H9 (cell line): ENCODE data around the gene MSH4. TPM values are rescaled to one million over a fixed set of nuclear protein-coding genes. Genes with fewer than 3 reads are reported as not detected.

Experiments
- DNase-seq: peaks from one replicate; pipeline ENCODE4 v3.0.0-alpha.2; 2017
- H2AFZ ChIP-seq: one replicate; pipeline ENCODE4 v1.6.1; 2013; ENCODE audit warnings: mild to moderate bottlenecking, low read length, control low read depth, moderate library complexity
- H2AK5ac ChIP-seq: 2 replicates; pipeline ENCODE4 v1.6.1; 2013; ENCODE audit warnings: low read length, control low read depth, mixed read lengths; ENCODE audit not compliant: insufficient read length
- H2BK120ac ChIP-seq: one replicate; pipeline ENCODE4 v1.6.1; 2013; ENCODE audit warnings: low read depth, mild to moderate bottlenecking, low read length, control low read depth, inconsistent platforms; ENCODE audit not compliant: poor library complexity, severe bottlenecking
- H2BK12ac ChIP-seq: 2 replicates; pipeline ENCODE4 v1.6.1; 2013; ENCODE audit warnings: low read length, control low read depth, mixed read lengths, low read depth; ENCODE audit not compliant: insufficient read length
- H2BK15ac ChIP-seq: 2 replicates; pipeline ENCODE4 v1.6.1; 2013; ENCODE audit warnings: low read depth, low read length, control low read depth
- H2BK20ac ChIP-seq: one replicate; pipeline ENCODE4 v1.6.1; 2013; ENCODE audit warnings: low read depth, mild to moderate bottlenecking, low read length, control low read depth, inconsistent platforms; ENCODE audit not compliant: poor library complexity, severe bottlenecking
- H2BK5ac ChIP-seq: 2 replicates; pipeline ENCODE4 v1.6.1; 2013; ENCODE audit warnings: low read length, control low read depth, mixed read lengths; ENCODE audit not compliant: insufficient read length
- H3K14ac ChIP-seq: 2 replicates; pipeline ENCODE4 v1.6.1; 2013; ENCODE audit warnings: low read length, control low read depth; ENCODE audit not compliant: insufficient read depth
- H3K18ac ChIP-seq: 2 replicates; pipeline ENCODE4 v1.6.1; 2013; ENCODE audit warnings: low read depth, mild to moderate bottlenecking, mixed read lengths, low read length, control low read depth; ENCODE audit not compliant: insufficient read length
- H3K23ac ChIP-seq: 2 replicates; pipeline ENCODE4 v1.6.1; 2013; ENCODE audit warnings: low read length, control low read depth, mixed read lengths, low read depth; ENCODE audit not compliant: insufficient read length
- H3K23me2 ChIP-seq: 2 replicates; pipeline ENCODE4 v1.6.1; 2013; ENCODE audit warnings: low read depth, mild to moderate bottlenecking, mixed read lengths, low read length, control low read depth; ENCODE audit not compliant: insufficient read length, poor library complexity, severe bottlenecking
- H3K27ac ChIP-seq: 2 replicates; pipeline ENCODE4 v1.5.1; 2013; ENCODE audit warnings: low read length, control low read depth, mixed read lengths, low read depth; ENCODE audit not compliant: insufficient read length
- H3K27me3 ChIP-seq: 2 replicates; pipeline ENCODE4 v1.6.1; 2013; ENCODE audit warnings: low read length, control low read depth, inconsistent platforms; ENCODE audit not compliant: insufficient read depth
- H3K4ac ChIP-seq: 2 replicates; pipeline ENCODE4 v1.6.1; 2013; ENCODE audit warnings: low read depth, mild to moderate bottlenecking, control low read depth, inconsistent platforms, low read length, moderate library complexity
- H3K4me1 ChIP-seq: 2 replicates; pipeline ENCODE4 v1.6.1; 2013; ENCODE audit warnings: low read length, control low read depth, inconsistent platforms; ENCODE audit not compliant: insufficient read depth
- H3K4me2 ChIP-seq: 2 replicates; pipeline ENCODE4 v1.6.1; 2013; ENCODE audit warnings: low read length, control low read depth, mixed read lengths; ENCODE audit not compliant: insufficient read length, insufficient read depth
- H3K56ac ChIP-seq: 2 replicates; pipeline ENCODE4 v1.6.1; 2013; ENCODE audit warnings: low read depth, mild to moderate bottlenecking, mixed read lengths, low read length, control low read depth; ENCODE audit not compliant: insufficient read length
- H3K79me1 ChIP-seq: 2 replicates; pipeline ENCODE4 v1.6.1; 2013; ENCODE audit warnings: low read depth, mild to moderate bottlenecking, moderate library complexity, low read length, control low read depth, inconsistent platforms; ENCODE audit not compliant: insufficient read depth, poor library complexity, severe bottlenecking
- H3K79me2 ChIP-seq: 2 replicates; pipeline ENCODE4 v1.6.1; 2013; ENCODE audit warnings: low read length, control low read depth, inconsistent platforms; ENCODE audit not compliant: insufficient read depth
- H3K9ac ChIP-seq: 2 replicates; pipeline ENCODE4 v1.6.1; 2013; ENCODE audit warnings: low read length, control low read depth, mixed read lengths; ENCODE audit not compliant: insufficient read length; ENCODE audit errors: extremely low read depth
- H3K9me3 ChIP-seq: one replicate; pipeline ENCODE4 v1.6.1; 2013; ENCODE audit warnings: low read depth, low read length, inconsistent platforms; ENCODE audit not compliant: control insufficient read depth
- H3T11ph ChIP-seq: one replicate; pipeline ENCODE4 v1.6.1; 2013; ENCODE audit warnings: mild to moderate bottlenecking, low read length, control low read depth, inconsistent platforms
- H4K20me1 ChIP-seq: one replicate; pipeline ENCODE4 v1.6.1; 2013; ENCODE audit not compliant: control insufficient read depth, insufficient read length, insufficient read depth
- H4K5ac ChIP-seq: 2 replicates; pipeline ENCODE4 v1.6.1; 2013; ENCODE audit warnings: low read depth, mild to moderate bottlenecking, mixed read lengths, low read length, control low read depth; ENCODE audit not compliant: insufficient read length
- H4K8ac ChIP-seq: replicated peaks from 2 replicates; pipeline ENCODE4 v1.6.1; 2013; ENCODE audit warnings: low read length, control low read depth, mixed read lengths, low read depth; ENCODE audit not compliant: insufficient read length
- H4K91ac ChIP-seq: 2 replicates; pipeline ENCODE4 v1.6.1; 2013; ENCODE audit warnings: low read depth, mild to moderate bottlenecking, moderate library complexity, mixed read lengths, low read length, control low read depth; ENCODE audit not compliant: insufficient read length
- H3K27ac Mint-ChIP-seq, 3 experiments: 2 replicates in 2 of 3; 3 replicates in 1 of 3; pipeline ENCODE4 v1.8.0; 2020 to 2021; ENCODE audit warnings: mixed read lengths in 3 of 3, mild to moderate bottlenecking in 1 of 3, moderate library complexity in 1 of 3
- H3K27me3 Mint-ChIP-seq: 2 replicates; pipeline ENCODE4 v1.8.0; 2021; ENCODE audit warnings: low read depth, mild to moderate bottlenecking, moderate library complexity, mixed read lengths
- H3K36me3 Mint-ChIP-seq, 3 experiments: 2 replicates in 2 of 3; 3 replicates in 1 of 3; pipeline ENCODE4 v1.8.0; 2020 to 2021; ENCODE audit warnings: low read depth in 3 of 3, mixed read lengths in 3 of 3; ENCODE audit not compliant: insufficient read depth in 1 of 3
- H3K4me1 Mint-ChIP-seq, 2 experiments: 2 replicates each; pipeline ENCODE4 v1.8.0; 2020; ENCODE audit warnings: mixed read lengths in 2 of 2
- H3K4me3 Mint-ChIP-seq, 2 experiments: 2 replicates in 1 of 2; 3 replicates in 1 of 2; pipeline ENCODE4 v1.8.0; 2020 to 2021; ENCODE audit warnings: mild to moderate bottlenecking in 2 of 2, mixed read lengths in 2 of 2, moderate library complexity in 1 of 2
- H3K9me3 Mint-ChIP-seq, 2 experiments: 2 replicates in 1 of 2; 3 replicates in 1 of 2; pipeline ENCODE4 v1.8.0; 2020; ENCODE audit warnings: mild to moderate bottlenecking in 2 of 2, mixed read lengths in 2 of 2, moderate library complexity in 1 of 2
- CTCF ChIP-seq: fragments of 200-600 bp; sonication (generic); conservative IDR thresholded peaks from 3 replicates; pipeline ENCODE4 v1.8.0; 2021; ENCODE audit warnings: antibody characterized with exemption, mild to moderate bottlenecking
- WGBS: extraction: QIAGEN DNeasy Blood & Tissue Kit; methylation state at CpG from one replicate; pipeline ENCODE4 v1.1.7; 2013; ENCODE audit warnings: missing lambda C conversion rate, low lambda C conversion rate, mixed read lengths; ENCODE audit not compliant: insufficient read length; ENCODE audit errors: extremely low coverage; 5-methylcytosine and 5-hydroxymethylcytosine counted together
- total RNA-seq: library from RNA; stranded (reverse); gene quantifications from 2 replicates; pipeline ENCODE4 v1.2.1, GENCODE V29; 2021

The MSH4 gene
- total RNA-seq, 1 experiment from 2014 or later, result 0.63 TPM

GRCh38 chr1:75792091-75792490, 4.6 kb upstream of the MSH4 start:
- Histone ChIP-seq H4K91ac (no peak overlapping the region), H2BK12ac (no peak overlapping the region), H3K79me1 (no peaks in the 10 kb centered on the region), H2AFZ (no peak overlapping the region), H4K8ac (no peak overlapping the region), H3K14ac (no peak overlapping the region), H3T11ph (no peak overlapping the region), H3K4ac (no peak overlapping the region), H3K23me2 (peaks cover 5% of the 10 kb centered on the region), H3K4me1 (no peaks in the 10 kb centered on the region), H3K56ac (no peak overlapping the region), H2BK5ac (no peak overlapping the region), H3K23ac (no peak overlapping the region), H2AK5ac (no peak overlapping the region), H3K9me3 (no peaks in the 10 kb centered on the region), H3K9ac (no peak overlapping the region), H3K18ac (no peak overlapping the region), H2BK15ac (no peak overlapping the region), H3K79me2 (peaks cover 18% of the 10 kb centered on the region; the same call in 1 of the 2 replicates), H3K27ac (no peak overlapping the region), H3K27me3 (no peaks in the 10 kb centered on the region), H2BK120ac (no peak overlapping the region), H4K5ac (no peak overlapping the region), H2BK20ac (no peak overlapping the region), H3K4me2 (no peak overlapping the region), H4K20me1 (no peaks in the 10 kb centered on the region)
- peak overlapping the region in 1 of 3 experiments; percentile 77; a peak in 2 of 7 replicates for H3K27ac Mint-ChIP-seq
- H3K4me1 Mint-ChIP-seq, result peaks cover 32 to 35% of the 10 kb centered on the region in 2 experiments
- no peak for TF ChIP-seq CTCF
- H3K9me3 Mint-ChIP-seq, result no peaks in the 10 kb centered on the region
- no CpG with 5 or more reads among the region's 3 CpGs for WGBS
- no peak for DNase-seq
- peaks cover 70 to 98% (median 79%) of the 10 kb centered on the region in 3 experiments for H3K36me3 Mint-ChIP-seq
- H3K4me3 Mint-ChIP-seq, result no peak overlapping the region
- no peaks in the 10 kb centered on the region; the same call in 1 of the 2 replicates for H3K27me3 Mint-ChIP-seq
